Measurements from ENCODE around the gene PON3.

The PON3 gene

GRCh38 chr7:95396136-95397032 lies at the start of gene PON3:
Gene PON3, minus strand, starts transcription at chr7:95396375. Its CDS starts 25 bp downstream, at chr7:95396350.
- DNase-seq (ENCODE audit: low spot score) = no peak

- DNase-seq (ENCODE audit: low spot score) = no peak
Measured at GRCh38 chr7:95444796-95445195, 48.6 kb upstream of the PON3 start.

- no peak for DNase-seq (ENCODE audit: low spot score)
Measured at GRCh38 chr7:95441042-95441823, 45.1 kb upstream of the PON3 start.

GRCh38 chr7:95440394-95441038 lies 44.3 kb upstream of the PON3 start:
- DNase-seq (ENCODE audit: low spot score) = no peak

GRCh38 chr7:95436407-95436806 lies 40.2 kb upstream of the PON3 start:
- DNase-seq (ENCODE audit: low spot score) = no peak

DNA sequence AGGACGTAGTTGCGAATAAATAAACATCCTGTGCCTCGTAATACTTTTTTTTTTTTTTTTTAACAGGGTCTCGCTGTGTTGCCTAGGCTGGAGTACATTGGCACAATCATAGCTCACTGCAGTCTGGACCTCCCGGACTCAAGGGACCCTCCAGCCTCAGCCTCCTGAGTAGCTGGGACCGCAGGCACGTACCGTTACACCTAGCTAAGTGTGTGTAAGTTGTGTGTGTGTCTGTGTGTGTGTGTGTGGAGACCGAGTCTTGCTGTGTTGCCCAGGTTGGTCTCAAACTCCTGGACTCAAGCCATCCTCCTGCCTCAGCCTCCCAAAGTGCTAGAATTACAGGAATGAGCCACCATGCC lies 39.2 kb upstream of the PON3 start:
- DNase-seq (ENCODE audit: low spot score) = no peak

GRCh38 chr7:95434557-95435421 lies 38.6 kb upstream of the PON3 start, which contains the start of gene PON2:
Gene PON2, minus strand, starts transcription at chr7:95435028. Its CDS starts 77 bp downstream, at chr7:95434951.
- peak; percentile 77 for DNase-seq (ENCODE audit: low spot score)

- DNase-seq (ENCODE audit: low spot score) = no peak
Measured at GRCh38 chr7:95433952-95434556, 37.9 kb upstream of the PON3 start.

- no peak for DNase-seq (ENCODE audit: low spot score)
Measured at GRCh38 chr7:95433129-95433528, 37.0 kb upstream of the PON3 start.

DNA sequence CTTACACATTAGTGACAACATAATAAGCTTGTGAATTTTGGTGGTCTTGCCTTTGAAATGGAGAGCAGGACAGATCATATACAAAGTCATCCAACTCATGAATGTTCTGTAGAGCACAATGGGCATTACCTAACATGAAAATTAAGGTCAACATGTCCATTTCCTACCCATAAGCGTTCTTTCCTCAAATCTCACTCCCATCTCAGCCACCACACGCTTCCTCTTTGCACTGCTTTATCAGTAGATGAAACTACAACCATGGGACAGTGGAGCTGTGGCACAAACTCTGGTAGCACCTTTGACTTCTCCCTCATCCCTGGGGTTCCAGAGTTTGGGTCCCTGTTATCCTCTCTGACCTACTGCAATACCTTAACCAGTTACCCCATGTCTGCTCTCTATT lies 36.4 kb upstream of the PON3 start:
- DNase-seq (ENCODE audit: low spot score) = no peak

GRCh38 chr7:95430864-95431263 lies 34.7 kb upstream of the PON3 start:
- no peak for DNase-seq (ENCODE audit: low spot score)

- no peak for DNase-seq (ENCODE audit: low spot score)
Measured at GRCh38 chr7:95429241-95429990, 33.2 kb upstream of the PON3 start.

DNA sequence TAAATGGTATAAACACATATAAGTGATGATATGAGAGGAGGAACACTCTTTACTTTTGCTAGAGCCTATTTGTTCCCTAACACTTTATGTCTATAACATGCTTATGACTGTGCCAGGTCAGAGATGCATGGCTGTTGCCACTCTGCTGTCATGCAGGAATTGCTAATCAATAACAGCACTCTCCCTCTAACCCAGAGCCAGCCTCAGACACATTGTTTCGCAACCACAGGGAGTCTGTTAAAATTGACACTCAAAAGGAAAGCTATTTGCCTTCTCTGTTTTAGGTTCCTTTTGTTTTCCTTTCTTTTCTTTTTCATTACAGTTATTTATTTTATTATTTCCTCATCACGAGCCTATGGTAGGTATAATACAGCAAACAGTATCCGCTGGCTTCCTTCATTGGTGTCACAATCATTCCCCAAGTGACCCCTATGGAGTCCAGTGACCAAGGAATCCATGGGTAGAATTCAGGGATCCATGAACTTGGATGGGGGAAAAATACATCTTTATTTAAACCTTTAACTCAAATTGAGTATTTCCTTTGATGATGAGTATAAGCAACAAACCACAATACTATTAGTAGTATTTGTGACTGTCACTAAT lies 31.8 kb upstream of the PON3 start:
- DNase-seq (ENCODE audit: low spot score) = no peak

GRCh38 chr7:95427166-95427565 lies 31.0 kb upstream of the PON3 start:
- DNase-seq (ENCODE audit: low spot score) = peak; percentile 45

DNA sequence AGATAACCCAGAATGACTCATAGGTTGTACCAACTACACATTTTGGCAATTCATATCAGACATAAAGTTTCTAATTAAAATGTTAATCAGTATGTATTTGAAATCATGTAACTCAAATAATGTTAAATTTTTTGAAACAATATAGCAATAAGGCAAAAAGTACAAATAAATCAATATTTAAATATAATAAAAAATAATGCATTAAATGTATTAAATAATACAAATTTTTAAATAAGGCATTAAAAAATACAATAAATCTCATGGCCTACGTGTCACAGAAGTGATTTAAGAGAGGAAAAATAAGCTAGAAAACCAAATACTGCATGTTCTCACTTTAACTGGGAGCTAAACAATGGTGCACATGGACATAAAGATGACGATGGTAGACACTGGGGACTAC lies 29.5 kb upstream of the PON3 start:
- DNase-seq (ENCODE audit: low spot score) = no peak

DNA sequence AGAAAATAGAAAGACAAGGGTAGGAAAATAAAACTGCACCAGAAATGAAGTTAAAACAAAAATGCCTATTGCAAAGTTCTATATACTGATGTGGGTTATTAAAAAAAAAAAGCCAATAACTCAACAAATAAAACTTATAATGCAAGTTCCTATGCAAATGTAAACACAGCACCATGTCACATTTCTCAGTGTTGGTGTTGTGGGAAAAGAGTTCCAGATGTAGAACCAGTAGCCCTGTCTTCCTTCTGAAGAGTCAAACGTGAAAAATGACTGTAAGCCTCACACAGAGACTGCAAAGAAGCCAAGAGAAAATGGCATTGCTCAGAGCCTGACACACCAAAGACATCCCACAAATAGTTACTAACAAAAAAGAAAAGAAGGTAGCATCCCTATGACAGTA lies 28.5 kb upstream of the PON3 start:
- DNase-seq (ENCODE audit: low spot score) = no peak

GRCh38 chr7:95421847-95422444 lies 25.8 kb upstream of the PON3 start:
- no peak for DNase-seq (ENCODE audit: low spot score)

- DNase-seq (ENCODE audit: low spot score) = peak; percentile 76
Measured at GRCh38 chr7:95421000-95421846, 25.0 kb upstream of the PON3 start.

DNA sequence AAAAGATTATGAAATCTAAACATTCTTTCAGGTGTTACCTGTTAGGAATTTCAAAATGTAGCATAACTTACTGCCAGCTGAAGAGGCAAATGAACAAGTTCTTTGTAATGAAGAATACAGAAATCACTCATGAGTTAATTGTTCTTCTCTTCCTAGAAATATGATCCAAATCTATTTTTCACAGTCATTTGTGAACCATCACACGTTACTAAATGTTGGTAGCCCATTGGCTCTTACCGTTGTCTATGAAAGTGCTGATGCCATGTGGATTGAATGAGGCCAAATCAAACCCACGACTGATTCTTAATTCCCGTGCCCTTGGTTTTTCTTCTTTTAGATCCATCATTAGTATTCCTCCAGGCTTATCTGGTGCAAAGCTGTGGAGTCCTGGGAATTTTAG lies 15.9 kb upstream of the PON3 start:
- DNase-seq (ENCODE audit: low spot score) = no peak

Data from Ammon's horn (tissue), 1 donor.